Heart left ventricle (tissue), 13 donors: ENCODE measurements around the gene ABTB2.

Source experiments
- CTCF ChIP-seq, 12 donors: fragments of 200-600 bp; sonication (generic) in 4 of 12; IDR thresholded peaks; one replicate each; pipeline versions ENCODE4 v1.5.0 to v1.8.0; 2018 to 2022; ENCODE audit warnings: antibody characterized with exemption in 12 of 12, mild to moderate bottlenecking in 5 of 12
- POLR2A ChIP-seq, 2 donors: fragments of 450-650 bp; IDR thresholded peaks; one replicate each; pipeline ENCODE4 v1.6.1; 2017; ENCODE audit warnings: antibody characterized with exemption in 2 of 2, mild to moderate bottlenecking in 2 of 2, moderate library complexity in 2 of 2
- donor health status: ischemic (EF 13 %, LVEDD 7.1; RV severe dilation, severe dysfunction).
- donor health status: DM: no; HTN: yes; CAD: no.
- donor health status: DM: no; HTN: no; CAD: no.
- donor health status: ischemic (EF 25% LVEDD 6.9; RV normal size, moderate dysfunction).
- donor health status: ischemic (EF 25% LVEDD 5.7; RV mildly dilated, moderate dysfunction).
- donor health status: ischemic (EF 35%, LVEDD 5.7; RV mildly dilated, moderate dysfunction).
- donor health status: nonischemic (EF 11% LVEDD 7.7; RV severe dilation, severe dysfunction).
- donor health status: DM: yes; HTN: yes; CAD: no.
- donor health status: PGD.
- donor health status: ischemic (EF 29% LVEDD 5.4; RV normal size, mild dysfunction).
- donor health status: nonischemic (EF 23%, LVEDD 6.1; RV moderate dilation, normal function).

GRCh38 chr11:34360046-34360445 is 2.2 kb upstream of the ABTB2 start:
- no peak for TF ChIP-seq POLR2A (IDR thresholded peaks at IDR 0.05)
- TF ChIP-seq CTCF (IDR thresholded peaks at IDR 0.05): no peak
